Memory B cell (primary cell): ENCODE results near the gene MTHFR.
A peak's percentile ranks its signal among the peaks of the same experiment; 100 is the strongest.

Experiments used
- ATAC-seq: fragments of 150-1000 bp; cut with Tn5 transposase; 2 replicates; pipeline ENCODE4 v1.10.0; 2021; ENCODE audit warnings: low read depth, mild to moderate bottlenecking, moderate library complexity
- DNase-seq, 2 donors: peaks; one replicate each; pipeline ENCODE4 v3.0.0; 2022; ENCODE audit warnings: low spot score in 2 of 2
- H3K27ac Mint-ChIP-seq: one replicate; pipeline ENCODE4 v1.8.0; 2022; ENCODE audit warnings: mild to moderate bottlenecking, moderate library complexity, mixed read lengths
- H3K27me3 Mint-ChIP-seq: one replicate; pipeline ENCODE4 v1.8.0; 2022; ENCODE audit warnings: mixed read lengths
- H3K36me3 Mint-ChIP-seq: one replicate; pipeline ENCODE4 v1.8.0; 2022; ENCODE audit warnings: mild to moderate bottlenecking, mixed read lengths
- H3K4me1 Mint-ChIP-seq: one replicate; pipeline ENCODE4 v1.8.0; 2022; ENCODE audit warnings: mixed read lengths
- H3K4me3 Mint-ChIP-seq: one replicate; pipeline ENCODE4 v1.8.0; 2022; ENCODE audit warnings: mild to moderate bottlenecking, moderate library complexity, mixed read lengths
- H3K9me3 Mint-ChIP-seq: one replicate; pipeline ENCODE4 v1.8.0; 2022; ENCODE audit warnings: mixed read lengths

Gene MTHFR

GRCh38 chr1:11786168-11786567 is 19.6 kb downstream of the MTHFR start:
- Mint-ChIP-seq H3K9me3 (no peaks in the 10 kb centered on the region), H3K36me3 (no peaks in the 10 kb centered on the region), H3K27me3 (no peaks in the 10 kb centered on the region), H3K4me1 (peaks cover 3% of the 10 kb centered on the region), H3K4me3 (no peak overlapping the region), H3K27ac (no peak overlapping the region)
- ATAC-seq (no peak), DNase-seq (no peak)

- DNase-seq (peak; percentile 36 to 60), ATAC-seq (peak; percentile 73)
- Mint-ChIP-seq H3K9me3 (no peaks in the 10 kb centered on the region), H3K27ac (no peak overlapping the region), H3K27me3 (peaks cover 1% of the 10 kb centered on the region), H3K4me3 (peak overlapping the region; percentile 57), H3K36me3 (no peaks in the 10 kb centered on the region), H3K4me1 (peaks cover 3% of the 10 kb centered on the region)
Measured at GRCh38 chr1:11784993-11785769, 20.6 kb downstream of the MTHFR start.

- DNase-seq, result no peak
- H3K36me3 Mint-ChIP-seq, result no peaks in the 10 kb centered on the region
- H3K27ac Mint-ChIP-seq, result no peak overlapping the region
- H3K4me3 Mint-ChIP-seq, result peak overlapping the region; percentile 17
- H3K4me1 Mint-ChIP-seq, result peaks cover 3% of the 10 kb centered on the region
- no peak for ATAC-seq
- H3K9me3 Mint-ChIP-seq, result no peaks in the 10 kb centered on the region
- peaks cover 2% of the 10 kb centered on the region for H3K27me3 Mint-ChIP-seq
Measured at GRCh38 chr1:11784256-11784992, 21.3 kb downstream of the MTHFR start.

- H3K27ac Mint-ChIP-seq, result no peak overlapping the region
- DNase-seq, result no peak
- peaks cover 3% of the 10 kb centered on the region for H3K27me3 Mint-ChIP-seq
- H3K36me3 Mint-ChIP-seq, result no peaks in the 10 kb centered on the region
- H3K9me3 Mint-ChIP-seq, result no peaks in the 10 kb centered on the region
- peaks cover 3% of the 10 kb centered on the region for H3K4me1 Mint-ChIP-seq
- no peak overlapping the region for H3K4me3 Mint-ChIP-seq
- ATAC-seq, result no peak
Measured at GRCh38 chr1:11783556-11783955, 22.2 kb downstream of the MTHFR start.

GRCh38 chr1:11782127-11782708 is 23.5 kb downstream of the MTHFR start:
- Mint-ChIP-seq H3K36me3 (no peaks in the 10 kb centered on the region), H3K9me3 (no peaks in the 10 kb centered on the region), H3K27me3 (peaks cover 3% of the 10 kb centered on the region), H3K4me1 (peaks cover 3% of the 10 kb centered on the region), H3K27ac (no peak overlapping the region), H3K4me3 (no peak overlapping the region)
- no peak for ATAC-seq
- no peak for DNase-seq

- no peak for DNase-seq
- no peak overlapping the region for H3K4me3 Mint-ChIP-seq
- H3K27ac Mint-ChIP-seq, result no peak overlapping the region
- H3K36me3 Mint-ChIP-seq, result no peaks in the 10 kb centered on the region
- no peaks in the 10 kb centered on the region for H3K9me3 Mint-ChIP-seq
- peaks cover 3% of the 10 kb centered on the region for H3K27me3 Mint-ChIP-seq
- H3K4me1 Mint-ChIP-seq, result peaks cover 3% of the 10 kb centered on the region
- ATAC-seq, result no peak
Measured at GRCh38 chr1:11781297-11781696, 24.5 kb downstream of the MTHFR start.

GRCh38 chr1:11780380-11781147 is 25.2 kb downstream of the MTHFR start:
- H3K27ac Mint-ChIP-seq, result no peak overlapping the region
- no peak overlapping the region for H3K4me3 Mint-ChIP-seq
- H3K27me3 Mint-ChIP-seq, result peaks cover 6% of the 10 kb centered on the region
- no peaks in the 10 kb centered on the region for H3K36me3 Mint-ChIP-seq
- no peak for ATAC-seq
- H3K4me1 Mint-ChIP-seq, result peaks cover 3% of the 10 kb centered on the region
- no peaks in the 10 kb centered on the region for H3K9me3 Mint-ChIP-seq
- no peak for DNase-seq

- Mint-ChIP-seq H3K27ac (no peak overlapping the region), H3K36me3 (no peaks in the 10 kb centered on the region), H3K9me3 (no peaks in the 10 kb centered on the region), H3K4me3 (no peak overlapping the region), H3K27me3 (peaks cover 6% of the 10 kb centered on the region), H3K4me1 (no peaks in the 10 kb centered on the region)
- DNase-seq (no peak), ATAC-seq (no peak)
Measured at GRCh38 chr1:11779715-11780379, 25.9 kb downstream of the MTHFR start.

GRCh38 chr1:11778844-11779623 is 26.7 kb downstream of the MTHFR start:
- no peak overlapping the region for H3K27ac Mint-ChIP-seq
- ATAC-seq, result no peak
- no peaks in the 10 kb centered on the region for H3K36me3 Mint-ChIP-seq
- H3K27me3 Mint-ChIP-seq, result peaks cover 8% of the 10 kb centered on the region
- H3K4me3 Mint-ChIP-seq, result no peak overlapping the region
- no peaks in the 10 kb centered on the region for H3K9me3 Mint-ChIP-seq
- H3K4me1 Mint-ChIP-seq, result no peaks in the 10 kb centered on the region
- DNase-seq, result no peak

GRCh38 chr1:11778336-11778735 is 27.4 kb downstream of the MTHFR start:
- no peaks in the 10 kb centered on the region for H3K4me1 Mint-ChIP-seq
- ATAC-seq (no peak), DNase-seq (no peak)
- no peaks in the 10 kb centered on the region for H3K36me3 Mint-ChIP-seq
- peaks cover 8% of the 10 kb centered on the region for H3K27me3 Mint-ChIP-seq
- no peak overlapping the region for H3K27ac Mint-ChIP-seq
- H3K4me3 Mint-ChIP-seq, result no peak overlapping the region
- H3K9me3 Mint-ChIP-seq, result no peaks in the 10 kb centered on the region

GRCh38 chr1:11777658-11778322 is 28.0 kb downstream of the MTHFR start:
- no peak overlapping the region for H3K27ac Mint-ChIP-seq
- no peaks in the 10 kb centered on the region for H3K9me3 Mint-ChIP-seq
- no peak for DNase-seq
- no peaks in the 10 kb centered on the region for H3K36me3 Mint-ChIP-seq
- no peak for ATAC-seq
- no peaks in the 10 kb centered on the region for H3K4me1 Mint-ChIP-seq
- no peak overlapping the region for H3K4me3 Mint-ChIP-seq
- peaks cover 8% of the 10 kb centered on the region for H3K27me3 Mint-ChIP-seq

- no peak overlapping the region for H3K4me3 Mint-ChIP-seq
- H3K36me3 Mint-ChIP-seq, result no peaks in the 10 kb centered on the region
- peaks cover 7% of the 10 kb centered on the region for H3K27me3 Mint-ChIP-seq
- peaks cover 3% of the 10 kb centered on the region for H3K4me1 Mint-ChIP-seq
- no peaks in the 10 kb centered on the region for H3K9me3 Mint-ChIP-seq
- DNase-seq, result no peak
- no peak for ATAC-seq
- H3K27ac Mint-ChIP-seq, result no peak overlapping the region
Measured at GRCh38 chr1:11774753-11775152, 31.0 kb downstream of the MTHFR start.
